ENCODE results near the gene SLC9A9.

SLC9A9 gene

GRCh38 chr3:143339451-143339850 is 508.8 kb downstream of the SLC9A9 start:
- no peak for TF ChIP-seq CTCF (IDR thresholded peaks at IDR 0.05; ENCODE audit: insufficient read depth, low read depth, low read length, missing control alignments)
- H3K4me3 ChIP-seq (ENCODE audit: low read length), result no peak overlapping the region
- DNase-seq (ENCODE audit: low read depth), result no peak

- H3K4me3 ChIP-seq (ENCODE audit: low read length), result no peak overlapping the region
- no peak for TF ChIP-seq CTCF (IDR thresholded peaks at IDR 0.05; ENCODE audit: insufficient read depth, low read depth, low read length, missing control alignments)
- DNase-seq (ENCODE audit: low read depth), result no peak
Observed at GRCh38 chr3:143337387-143337786, 510.9 kb downstream of the SLC9A9 start.

- no peak for DNase-seq (ENCODE audit: low read depth)
- no peak overlapping the region for H3K4me3 ChIP-seq (ENCODE audit: low read length)
- TF ChIP-seq CTCF (IDR thresholded peaks at IDR 0.05; ENCODE audit: insufficient read depth, low read depth, low read length, missing control alignments), result no peak
Observed at GRCh38 chr3:143334231-143334630, 514.0 kb downstream of the SLC9A9 start.

- H3K4me3 ChIP-seq (ENCODE audit: low read length), result no peak overlapping the region
- TF ChIP-seq CTCF (IDR thresholded peaks at IDR 0.05; ENCODE audit: insufficient read depth, low read depth, low read length, missing control alignments), result no peak
- no peak for DNase-seq (ENCODE audit: low read depth)
Observed at GRCh38 chr3:143333367-143333766, 514.9 kb downstream of the SLC9A9 start.

GRCh38 chr3:143332026-143332425 is 516.2 kb downstream of the SLC9A9 start:
- DNase-seq (ENCODE audit: low read depth), result no peak
- TF ChIP-seq CTCF (IDR thresholded peaks at IDR 0.05; ENCODE audit: insufficient read depth, low read depth, low read length, missing control alignments), result no peak
- H3K4me3 ChIP-seq (ENCODE audit: low read length), result no peak overlapping the region

- H3K4me3 ChIP-seq (ENCODE audit: low read length), result no peak overlapping the region
- DNase-seq (ENCODE audit: low read depth), result no peak
- no peak for TF ChIP-seq CTCF (IDR thresholded peaks at IDR 0.05; ENCODE audit: insufficient read depth, low read depth, low read length, missing control alignments)
Observed at GRCh38 chr3:143331350-143331749, 516.9 kb downstream of the SLC9A9 start.

- DNase-seq (ENCODE audit: low read depth), result no peak
- TF ChIP-seq CTCF (IDR thresholded peaks at IDR 0.05; ENCODE audit: insufficient read depth, low read depth, low read length, missing control alignments), result no peak
- no peak overlapping the region for H3K4me3 ChIP-seq (ENCODE audit: low read length)
Observed at GRCh38 chr3:143330296-143330868, 517.9 kb downstream of the SLC9A9 start.

All from epithelial cell of esophagus (primary cell).